Sigmoid colon (tissue), 7 donors: ENCODE results near the gene RALGDS. TPM values are rescaled to one million over a fixed set of nuclear protein-coding genes. Genes with fewer than 3 reads are reported as not detected.

ENCODE experiments used
- DNase-seq: peaks from one replicate; pipeline ENCODE4 v3.0.0-alpha.2; 2019
- H3K27ac ChIP-seq, 4 donors: fragments of 200-600 bp; sonication (generic); one replicate each; pipeline ENCODE4 v1.5.1; 2016 to 2019; ENCODE audit warnings: mild to moderate bottlenecking in 1 of 4
- H3K27me3 ChIP-seq, 3 donors: fragments of 200-600 bp; sonication (generic); one replicate each; pipeline ENCODE4 v1.5.1; 2019; ENCODE audit warnings: mild to moderate bottlenecking in 1 of 3
- H3K36me3 ChIP-seq, 4 donors: fragments of 200-600 bp; sonication (generic); one replicate each; pipeline ENCODE4 v1.5.1; 2016 to 2019
- H3K4me1 ChIP-seq, 4 donors: fragments of 200-600 bp; sonication (generic); one replicate each; pipeline ENCODE4 v1.5.1; 2017 to 2019
- H3K4me3 ChIP-seq, 4 donors: fragments of 200-600 bp; sonication (generic); one replicate each; pipeline ENCODE4 v1.5.1; 2017 to 2019; ENCODE audit warnings: mild to moderate bottlenecking in 2 of 4, moderate library complexity in 1 of 4
- H3K9me3 ChIP-seq, 4 donors: fragments of 200-600 bp in 3 of 4; sonication (generic) in 3 of 4; one replicate each; pipeline versions ENCODE4 v1.5.1 to v1.6.1; 2013 to 2019
- CTCF ChIP-seq, 4 experiments: fragments of 450-650 bp in 3 of 4; fragments of 200-600 bp in 1 of 4; IDR thresholded peaks; one replicate each; pipeline ENCODE4 v1.5.1; 2016 to 2019; ENCODE audit warnings: antibody characterized with exemption in 4 of 4, mild to moderate bottlenecking in 3 of 4, moderate library complexity in 2 of 4
- EP300 ChIP-seq, 4 donors: sonication (generic); formaldehyde crosslinking; IDR thresholded peaks; one replicate each; pipeline ENCODE4 v1.6.1; 2017; ENCODE audit warnings: antibody characterized with exemption in 4 of 4
- POLR2A ChIP-seq, 2 donors: fragments of 450-650 bp; IDR thresholded peaks; one replicate each; pipeline ENCODE4 v1.6.1; 2016; ENCODE audit warnings: antibody characterized with exemption in 2 of 2, mild to moderate bottlenecking in 2 of 2, moderate library complexity in 2 of 2
- POLR2AphosphoS5 ChIP-seq, 4 donors: sonication (generic); formaldehyde crosslinking; IDR thresholded peaks; one replicate each; pipeline ENCODE4 v1.6.1; 2017; ENCODE audit warnings: antibody characterized with exemption in 4 of 4
- WGBS, 2 donors: extraction: QIAGEN DNeasy Blood & Tissue Kit; methylation state at CpG; one replicate each; pipeline ENCODE4 v1.1.7; 2013; 5-methylcytosine and 5-hydroxymethylcytosine counted together
- intact Hi-C: fragments of 100-400 bp; cut with DNase I; formaldehyde crosslinking; loops from one replicate; pipeline ENCODE4 v1.15.1; 2023
- polyA plus RNA-seq, 3 donors: library from polyadenylated mRNA; stranded (reverse); fragments of 200-250 nt; gene quantifications; one replicate each; pipeline ENCODE4 v1.2.3, GENCODE V29; 2013
- total RNA-seq, 4 donors: library from RNA; depleted of rRNA; stranded (reverse); fragments of >200 nt; gene quantifications; one replicate each; pipeline ENCODE4 v1.1.0, GENCODE V29; 2016
- donor health status: healthy with polysubstance abuse.
- donor health status: Bipolar disorder and iron deficiency.
- donor health status: healthy.

RALGDS gene
- total and polyA plus RNA-seq, 7 donors = 27.6 to 52.7 (median 39.6) TPM

GRCh38 chr9:133129001-133129795, 8.2 kb upstream of the RALGDS start:
- intact Hi-C loops = no loop called here
- Histone ChIP-seq H3K36me3 (no peaks in the 10 kb centered on the region), H3K9me3 (no peaks in the 10 kb centered on the region), H3K4me1 (peaks cover 0 to 46% (median 43%) of the 10 kb centered on the region in 4 donors), H3K27me3 (no peaks in the 10 kb centered on the region), H3K4me3 (no peak overlapping the region), H3K27ac (peak overlapping the region in 2 of 4 donors; percentile 11 to 14)
- DNase-seq = no peak
- 73 to 83% methylated on average over 29 of the region's 29 CpGs for WGBS, 2 donors
- TF ChIP-seq POLR2A (IDR thresholded peaks at IDR 0.05) (no peak), POLR2AphosphoS5 (IDR thresholded peaks at IDR 0.05) (no peak), EP300 (IDR thresholded peaks at IDR 0.05) (no peak), CTCF (IDR thresholded peaks at IDR 0.05) (no peak)

GRCh38 chr9:133128152-133128551, 7.1 kb upstream of the RALGDS start:
- no peak for DNase-seq
- H3K36me3 ChIP-seq = no peaks in the 10 kb centered on the region
- H3K9me3 ChIP-seq = no peaks in the 10 kb centered on the region
- intact Hi-C loops = no loop called here
- WGBS, 2 donors = 90 to 91% methylated on average over 13 of the region's 13 CpGs
- H3K27me3 ChIP-seq = no peaks in the 10 kb centered on the region
- H3K27ac ChIP-seq = peak overlapping the region in 2 of 4 donors; percentile 70 to 75
- peaks cover 0 to 38% (median 34%) of the 10 kb centered on the region in 4 donors for H3K4me1 ChIP-seq
- H3K4me3 ChIP-seq = no peak overlapping the region
- no peak for TF ChIP-seq POLR2AphosphoS5 (IDR thresholded peaks at IDR 0.05)

- Histone ChIP-seq H3K4me3 (no peak overlapping the region), H3K9me3 (no peaks in the 10 kb centered on the region), H3K27me3 (no peaks in the 10 kb centered on the region), H3K4me1 (peaks cover 0 to 38% (median 32%) of the 10 kb centered on the region in 4 donors), H3K36me3 (no peaks in the 10 kb centered on the region), H3K27ac (peak overlapping the region; percentile 52 to 75 (median 72))
- intact Hi-C loops = no loop called here
- DNase-seq = peak; percentile 86
- peak in 2 of 4 donors; percentile 40 to 54 for TF ChIP-seq POLR2AphosphoS5 (IDR thresholded peaks at IDR 0.05)
- TF ChIP-seq CTCF (IDR thresholded peaks at IDR 0.05) = no peak
- 76 to 79% methylated on average over 23 of the region's 23 CpGs for WGBS, 2 donors
Measured at GRCh38 chr9:133127340-133127981, 6.4 kb upstream of the RALGDS start.

GRCh38 chr9:133126697-133127339, 5.8 kb upstream of the RALGDS start:
- H3K9me3 ChIP-seq = no peaks in the 10 kb centered on the region
- H3K4me1 ChIP-seq = peaks cover 0 to 44% (median 32%) of the 10 kb centered on the region in 4 donors
- 85 to 88% methylated on average over 17 of the region's 17 CpGs for WGBS, 2 donors
- no peak for TF ChIP-seq POLR2A (IDR thresholded peaks at IDR 0.05)
- TF ChIP-seq EP300 (IDR thresholded peaks at IDR 0.05) = no peak
- no peak for TF ChIP-seq POLR2AphosphoS5 (IDR thresholded peaks at IDR 0.05)
- no peak for TF ChIP-seq CTCF (IDR thresholded peaks at IDR 0.05)
- peak overlapping the region in 3 of 4 donors; percentile 14 to 29 (median 24) for H3K4me3 ChIP-seq
- no peak for DNase-seq
- H3K27ac ChIP-seq = peak overlapping the region; percentile 52 to 75 (median 72)
- intact Hi-C loops = no loop called here
- H3K27me3 ChIP-seq = no peaks in the 10 kb centered on the region
- no peaks in the 10 kb centered on the region for H3K36me3 ChIP-seq
